KMS-11 (cell line): ENCODE data around the gene TMEM88.

ENCODE experiments used
- H2AFZ ChIP-seq: fragments of 200-600 bp; sonication (generic); 2 replicates; pipeline ENCODE4 v1.6.1; 2016; ENCODE audit warnings: antibody characterized with exemption, mixed run types, low read depth
- H3K27ac ChIP-seq: fragments of 200-600 bp; sonication (generic); 2 replicates; pipeline ENCODE4 v1.6.1; 2016; ENCODE audit warnings: mild to moderate bottlenecking, mixed run types
- H3K27me3 ChIP-seq: fragments of 200-600 bp; sonication (generic); 2 replicates; pipeline ENCODE4 v1.6.1; 2017; ENCODE audit warnings: mild to moderate bottlenecking, low read depth, mixed run types, moderate library complexity; ENCODE audit not compliant: insufficient read depth
- H3K36me3 ChIP-seq: fragments of 200-600 bp; sonication (generic); 2 replicates; pipeline ENCODE4 v1.6.1; 2017; ENCODE audit warnings: mild to moderate bottlenecking, mixed run types; ENCODE audit not compliant: insufficient read depth
- H3K4me1 ChIP-seq: fragments of 200-600 bp; sonication (generic); 2 replicates; pipeline ENCODE4 v1.6.1; 2016; ENCODE audit warnings: mild to moderate bottlenecking, low read depth, mixed run types; ENCODE audit not compliant: poor library complexity, severe bottlenecking
- H3K4me2 ChIP-seq: fragments of 200-600 bp; sonication (generic); 2 replicates; pipeline ENCODE4 v1.7.0; 2016; ENCODE audit warnings: mild to moderate bottlenecking, mixed run types
- H3K4me3 ChIP-seq: fragments of 200-600 bp; sonication (generic); IDR thresholded peaks from 2 replicates; pipeline ENCODE4 v1.6.1; 2017; ENCODE audit warnings: low read depth, low read length, mixed read lengths; ENCODE audit not compliant: insufficient read depth
- H3K79me2 ChIP-seq: fragments of 200-600 bp; sonication (generic); 2 replicates; pipeline ENCODE4 v1.6.1; 2016; ENCODE audit warnings: low read depth, mixed run types; ENCODE audit not compliant: insufficient read depth
- H3K9ac ChIP-seq: fragments of 200-600 bp; sonication (generic); 2 replicates; pipeline ENCODE4 v1.6.1; 2016; ENCODE audit warnings: mild to moderate bottlenecking, mixed run types
- H4K20me1 ChIP-seq: fragments of 200-600 bp; sonication (generic); 2 replicates; pipeline ENCODE4 v1.6.1; 2016; ENCODE audit warnings: mild to moderate bottlenecking, mixed run types; ENCODE audit not compliant: insufficient read depth
- TF ChIP-seq, protein P1 (sequence below): fragments of 200-600 bp; sonication (generic); conservative IDR thresholded peaks from 2 replicates; pipeline ENCODE4 v1.6.1; 2017; ENCODE audit warnings: low read depth, mild to moderate bottlenecking, antibody characterized with exemption, low read length, moderate library complexity, mixed read lengths

TMEM88 gene

DNA sequence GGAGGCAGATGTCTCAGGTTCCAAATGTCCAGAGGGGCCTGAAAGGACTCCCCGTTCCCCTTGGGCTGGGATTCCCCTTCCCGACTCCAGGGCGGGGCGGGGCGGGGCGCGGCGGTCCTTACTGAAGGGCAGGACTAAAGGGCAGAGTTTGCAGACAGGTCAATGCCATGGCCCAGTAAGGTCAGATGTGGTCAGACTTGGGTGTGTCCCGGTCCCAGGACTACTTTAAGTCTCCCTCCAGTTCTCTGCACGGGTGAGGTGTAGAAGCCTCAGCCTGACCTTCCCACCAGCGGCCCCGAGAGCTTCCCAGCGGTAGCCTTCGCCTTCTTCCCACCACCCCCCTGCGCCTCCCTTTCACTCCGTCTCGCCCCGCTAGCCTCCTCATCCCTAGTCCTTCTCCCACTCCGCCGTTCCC, 20.3 kb upstream of the TMEM88 start:
- TF ChIP-seq, protein P1, sequence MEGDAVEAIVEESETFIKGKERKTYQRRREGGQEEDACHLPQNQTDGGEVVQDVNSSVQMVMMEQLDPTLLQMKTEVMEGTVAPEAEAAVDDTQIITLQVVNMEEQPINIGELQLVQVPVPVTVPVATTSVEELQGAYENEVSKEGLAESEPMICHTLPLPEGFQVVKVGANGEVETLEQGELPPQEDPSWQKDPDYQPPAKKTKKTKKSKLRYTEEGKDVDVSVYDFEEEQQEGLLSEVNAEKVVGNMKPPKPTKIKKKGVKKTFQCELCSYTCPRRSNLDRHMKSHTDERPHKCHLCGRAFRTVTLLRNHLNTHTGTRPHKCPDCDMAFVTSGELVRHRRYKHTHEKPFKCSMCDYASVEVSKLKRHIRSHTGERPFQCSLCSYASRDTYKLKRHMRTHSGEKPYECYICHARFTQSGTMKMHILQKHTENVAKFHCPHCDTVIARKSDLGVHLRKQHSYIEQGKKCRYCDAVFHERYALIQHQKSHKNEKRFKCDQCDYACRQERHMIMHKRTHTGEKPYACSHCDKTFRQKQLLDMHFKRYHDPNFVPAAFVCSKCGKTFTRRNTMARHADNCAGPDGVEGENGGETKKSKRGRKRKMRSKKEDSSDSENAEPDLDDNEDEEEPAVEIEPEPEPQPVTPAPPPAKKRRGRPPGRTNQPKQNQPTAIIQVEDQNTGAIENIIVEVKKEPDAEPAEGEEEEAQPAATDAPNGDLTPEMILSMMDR, result peak; percentile 34; the same call in 1 of the 2 replicates
- Histone ChIP-seq H3K36me3 (no peaks in the 10 kb centered on the region), H3K4me1 (peaks cover 10% of the 10 kb centered on the region), H3K4me2 (no peak overlapping the region), H3K27me3 (no peaks in the 10 kb centered on the region), H3K4me3 (no peak overlapping the region), H3K9ac (no peak overlapping the region), H2AFZ (no peak overlapping the region; the same call in 1 of the 2 replicates), H4K20me1 (no peaks in the 10 kb centered on the region), H3K79me2 (no peaks in the 10 kb centered on the region), H3K27ac (peak overlapping the region; percentile 58; the same call in 1 of the 2 replicates)

DNA sequence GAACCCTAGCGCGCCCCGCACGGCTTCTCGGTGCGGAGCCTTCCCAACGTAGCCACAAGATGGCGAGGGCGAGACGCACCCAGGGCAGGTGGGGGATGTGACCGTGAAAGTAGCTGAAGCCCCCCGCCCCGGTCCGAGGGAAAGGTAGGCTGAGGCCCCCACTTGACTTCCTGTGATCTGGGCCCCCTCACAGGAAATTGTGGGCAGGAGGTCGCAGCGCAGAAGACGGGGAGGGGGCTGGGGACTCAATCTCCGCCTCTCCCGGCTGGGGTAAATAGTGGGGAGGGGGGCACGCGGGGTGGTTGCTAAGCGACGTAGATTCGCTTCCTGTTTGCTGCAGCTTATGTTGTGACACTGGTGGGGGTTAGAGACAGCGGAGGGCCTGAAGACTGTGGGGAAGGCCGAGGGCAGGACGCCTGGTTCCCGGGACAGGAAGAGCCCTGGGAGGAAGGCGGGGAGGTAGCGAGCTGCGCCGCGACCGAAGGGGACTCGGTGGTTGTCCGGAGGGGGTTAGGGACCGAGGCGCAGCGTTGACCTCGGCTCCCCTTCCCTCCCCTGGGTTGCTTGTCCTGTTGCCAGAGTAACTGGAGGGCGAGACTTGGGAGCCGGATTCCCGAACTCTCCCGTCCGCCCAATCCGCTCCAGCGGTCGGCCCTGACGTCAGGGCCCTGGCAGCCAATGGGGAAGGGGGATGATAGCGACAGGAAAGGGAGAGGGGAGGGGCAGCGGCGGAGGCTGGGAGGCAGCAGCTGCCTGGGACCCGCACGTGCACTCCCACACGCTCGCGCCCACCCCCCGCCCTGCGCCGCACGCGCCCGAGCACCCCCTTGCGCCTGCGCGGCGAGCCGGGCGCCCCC, 19.7 kb upstream of the TMEM88 start:
- Histone ChIP-seq H3K27ac (peak overlapping the region; percentile 58), H3K36me3 (no peaks in the 10 kb centered on the region), H3K4me3 (no peak overlapping the region), H3K4me1 (peaks cover 10% of the 10 kb centered on the region), H2AFZ (no peak overlapping the region; the same call in 1 of the 2 replicates), H4K20me1 (no peaks in the 10 kb centered on the region), H3K9ac (peak overlapping the region; percentile 30; the same call in 1 of the 2 replicates), H3K27me3 (no peaks in the 10 kb centered on the region), H3K79me2 (no peaks in the 10 kb centered on the region), H3K4me2 (no peak overlapping the region)
- TF ChIP-seq, protein P1, result no peak; the same call in 1 of the 2 replicates

DNA sequence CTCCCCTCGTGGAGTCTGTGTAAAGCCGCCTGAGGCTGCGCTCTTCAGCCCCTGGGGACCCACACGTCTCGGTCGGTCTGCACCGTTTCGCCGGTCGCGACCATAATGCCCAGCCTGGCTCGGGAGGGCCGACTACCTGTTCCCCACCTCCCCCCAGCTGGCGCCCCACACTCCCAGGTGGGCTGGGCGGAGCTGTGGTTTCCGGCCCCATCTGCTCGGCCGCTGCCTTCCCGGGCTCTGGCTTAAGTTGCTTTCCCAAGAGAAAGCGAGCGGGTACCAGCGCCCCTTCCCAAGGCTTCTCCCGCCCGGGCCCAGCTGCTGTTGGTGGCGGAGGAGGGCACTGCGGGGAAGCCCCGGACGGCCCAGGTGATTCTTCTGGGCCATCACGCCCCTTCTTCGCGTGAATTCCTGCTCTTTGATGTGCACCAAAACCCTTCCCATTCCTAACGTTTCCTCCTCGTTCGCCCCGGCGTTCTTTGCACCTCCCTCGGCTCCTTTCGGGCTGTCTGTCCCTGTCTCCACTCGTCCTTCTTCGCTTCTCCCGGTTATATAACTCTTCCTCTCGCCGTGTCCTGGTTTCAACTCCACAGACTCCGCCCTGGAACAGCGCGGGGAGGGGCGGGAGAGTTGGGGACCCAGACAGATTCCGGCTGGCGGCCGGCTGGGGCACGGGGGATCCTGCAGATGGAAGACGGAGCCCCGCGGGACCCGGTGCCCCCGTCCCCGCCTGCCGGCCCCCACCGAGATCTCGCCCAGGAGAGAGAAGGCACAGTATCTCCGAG, 18.9 kb upstream of the TMEM88 start:
- Histone ChIP-seq H3K27me3 (no peaks in the 10 kb centered on the region), H2AFZ (no peak overlapping the region; the same call in 1 of the 2 replicates), H3K4me3 (no peak overlapping the region), H4K20me1 (no peaks in the 10 kb centered on the region), H3K79me2 (no peaks in the 10 kb centered on the region), H3K36me3 (no peaks in the 10 kb centered on the region), H3K4me1 (peaks cover 10% of the 10 kb centered on the region), H3K27ac (peak overlapping the region; percentile 32), H3K4me2 (peak overlapping the region; percentile 39), H3K9ac (peak overlapping the region; percentile 30; the same call in 1 of the 2 replicates)
- TF ChIP-seq, protein P1, result no peak

DNA sequence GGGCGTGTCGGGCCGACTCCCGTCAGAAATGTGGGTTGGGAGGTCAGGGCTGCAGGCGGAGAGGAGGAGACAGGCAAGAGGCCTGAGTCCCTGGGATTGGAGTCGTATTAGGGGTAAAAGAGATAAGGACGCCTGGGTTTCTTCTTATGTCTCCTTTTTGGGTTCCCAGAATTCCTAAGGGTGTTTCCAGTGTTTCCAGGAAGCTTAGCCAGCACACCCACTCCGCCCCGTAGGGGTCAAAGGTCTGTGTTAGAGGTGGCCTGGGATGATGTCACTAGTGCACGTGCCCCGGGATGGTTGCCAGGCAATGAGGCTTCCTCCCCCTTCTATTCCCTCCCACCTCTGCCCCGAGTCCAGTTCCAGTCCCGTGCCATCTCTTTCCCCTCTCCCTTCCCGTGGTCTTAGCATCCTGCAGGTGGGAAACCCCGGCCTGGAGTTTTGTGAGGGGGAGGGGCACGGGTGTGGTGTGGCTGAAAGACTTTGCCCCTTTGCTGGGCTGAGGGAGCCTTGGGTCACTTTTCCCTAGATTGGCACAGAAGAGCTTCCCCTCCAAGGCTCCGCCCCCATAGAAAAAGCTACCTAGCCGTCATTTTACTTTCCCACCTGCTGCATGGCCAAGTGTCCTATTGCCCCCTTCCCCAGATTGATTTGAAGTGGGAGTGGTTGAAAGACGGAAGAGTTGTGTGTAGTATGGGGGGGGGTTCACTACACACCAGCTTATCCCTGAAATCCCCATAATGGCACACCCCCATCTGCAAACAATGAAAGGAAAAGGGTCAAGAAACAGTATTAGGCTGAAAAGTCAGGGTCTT, 18.1 kb upstream of the TMEM88 start:
- Histone ChIP-seq H3K36me3 (no peaks in the 10 kb centered on the region), H3K4me1 (peaks cover 10% of the 10 kb centered on the region), H3K27me3 (no peaks in the 10 kb centered on the region), H3K4me2 (peak overlapping the region; percentile 39), H3K4me3 (no peak overlapping the region), H4K20me1 (no peaks in the 10 kb centered on the region), H3K79me2 (no peaks in the 10 kb centered on the region), H3K9ac (peak overlapping the region; percentile 30; the same call in 1 of the 2 replicates), H3K27ac (peak overlapping the region; percentile 32; the same call in 1 of the 2 replicates), H2AFZ (no peak overlapping the region)
- TF ChIP-seq, protein P1, result no peak
